ENCODE results near the gene FRRS1L.
"Not testable (repeated sequence)": the region's sequence is repeated elsewhere in the genome, so short reads cannot be mapped to it uniquely, and the experiment has no call there.

FRRS1L gene

GRCh38 chr9:109126671-109127070 is 40.4 kb downstream of the FRRS1L start:
- DNase-seq, result not testable (repeated sequence)

- DNase-seq, result no peak
Observed at GRCh38 chr9:109124121-109124520, 42.9 kb downstream of the FRRS1L start.

GRCh38 chr9:109122726-109123621 is 44.1 kb downstream of the FRRS1L start:
- no peak for DNase-seq

- DNase-seq, result no peak
Observed at GRCh38 chr9:109121232-109121796, 45.7 kb downstream of the FRRS1L start.

GRCh38 chr9:109120204-109120789 is 46.8 kb downstream of the FRRS1L start:
- DNase-seq, result no peak

GRCh38 chr9:109119439-109120203 is 47.4 kb downstream of the FRRS1L start, which contains the start of gene TMEM245:
Gene TMEM245, minus strand, starts transcription at chr9:109119947. Its CDS starts 34 bp downstream, at chr9:109119913.
- DNase-seq, result peak; percentile 98

- no peak for DNase-seq
Observed at GRCh38 chr9:109118808-109119438, 48.1 kb downstream of the FRRS1L start.

- no peak for DNase-seq
Observed at GRCh38 chr9:109117856-109118807, 48.9 kb downstream of the FRRS1L start.

GRCh38 chr9:109115931-109116526 is 51.0 kb downstream of the FRRS1L start:
- no peak for DNase-seq

- DNase-seq, result no peak
Observed at GRCh38 chr9:109114670-109115069, 52.4 kb downstream of the FRRS1L start.

- DNase-seq, result no peak
Observed at GRCh38 chr9:109113892-109114609, 53.0 kb downstream of the FRRS1L start.

- no peak for DNase-seq
Observed at GRCh38 chr9:109113254-109113653, 53.8 kb downstream of the FRRS1L start.

GRCh38 chr9:109110329-109111021 is 56.6 kb downstream of the FRRS1L start:
- DNase-seq, result no peak

- DNase-seq, result no peak
Observed at GRCh38 chr9:109109967-109110328, 57.1 kb downstream of the FRRS1L start.

- no peak for DNase-seq
Observed at GRCh38 chr9:109108318-109108717, 58.7 kb downstream of the FRRS1L start.

GRCh38 chr9:109107402-109108240 is 59.4 kb downstream of the FRRS1L start:
- no peak for DNase-seq

GRCh38 chr9:109101810-109102209 is 65.2 kb downstream of the FRRS1L start:
- DNase-seq, result no peak

GRCh38 chr9:109101202-109101595 is 65.8 kb downstream of the FRRS1L start:
- no peak for DNase-seq

Data from NCI-H1105 treated with DMSO at 0.1 percent for 48 hours (cell line).